HFF-Myc (cell line): ENCODE data around the gene ACSBG1.

Source experiments
- DNase-seq: peaks from one replicate; pipeline ENCODE4 v3.0.0-alpha.2; 2011; ENCODE audit warnings: low read depth; ENCODE audit errors: extremely low read depth
- H3K4me3 ChIP-seq: replicated peaks from 2 replicates; pipeline ENCODE4 v1.5.1; 2011; ENCODE audit warnings: low read depth, mild to moderate bottlenecking, control low read depth, low read length
- TF ChIP-seq, protein P1 (sequence below): IDR thresholded peaks from 2 replicates; pipeline ENCODE4 v1.5.1; 2012; ENCODE audit warnings: mild to moderate bottlenecking, low read depth, low read length, control low read depth; ENCODE audit errors: missing control alignments

Gene ACSBG1

GRCh38 chr15:78127882-78128281 is 106.5 kb downstream of the ACSBG1 start:
- no peak overlapping the region for H3K4me3 ChIP-seq
- TF ChIP-seq, protein P1, sequence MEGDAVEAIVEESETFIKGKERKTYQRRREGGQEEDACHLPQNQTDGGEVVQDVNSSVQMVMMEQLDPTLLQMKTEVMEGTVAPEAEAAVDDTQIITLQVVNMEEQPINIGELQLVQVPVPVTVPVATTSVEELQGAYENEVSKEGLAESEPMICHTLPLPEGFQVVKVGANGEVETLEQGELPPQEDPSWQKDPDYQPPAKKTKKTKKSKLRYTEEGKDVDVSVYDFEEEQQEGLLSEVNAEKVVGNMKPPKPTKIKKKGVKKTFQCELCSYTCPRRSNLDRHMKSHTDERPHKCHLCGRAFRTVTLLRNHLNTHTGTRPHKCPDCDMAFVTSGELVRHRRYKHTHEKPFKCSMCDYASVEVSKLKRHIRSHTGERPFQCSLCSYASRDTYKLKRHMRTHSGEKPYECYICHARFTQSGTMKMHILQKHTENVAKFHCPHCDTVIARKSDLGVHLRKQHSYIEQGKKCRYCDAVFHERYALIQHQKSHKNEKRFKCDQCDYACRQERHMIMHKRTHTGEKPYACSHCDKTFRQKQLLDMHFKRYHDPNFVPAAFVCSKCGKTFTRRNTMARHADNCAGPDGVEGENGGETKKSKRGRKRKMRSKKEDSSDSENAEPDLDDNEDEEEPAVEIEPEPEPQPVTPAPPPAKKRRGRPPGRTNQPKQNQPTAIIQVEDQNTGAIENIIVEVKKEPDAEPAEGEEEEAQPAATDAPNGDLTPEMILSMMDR, result no peak
- no peak for DNase-seq

- H3K4me3 ChIP-seq, result no peak overlapping the region
- TF ChIP-seq, protein P1, result no peak
- no peak for DNase-seq
Measured at GRCh38 chr15:78125267-78125666, 109.1 kb downstream of the ACSBG1 start.

- no peak for DNase-seq
- H3K4me3 ChIP-seq, result no peak overlapping the region
- TF ChIP-seq, protein P1, result no peak
Measured at GRCh38 chr15:78120523-78120922, 113.8 kb downstream of the ACSBG1 start.
